Stomach (tissue), 4 donors: Measurements from ENCODE around the gene GCAT.

Experiments used
- POLR2A ChIP-seq, 4 donors: fragments of 450-650 bp; IDR thresholded peaks; one replicate each; pipeline ENCODE4 v1.6.1; 2016; ENCODE audit warnings: antibody characterized with exemption in 4 of 4, control low read depth in 2 of 4, mild to moderate bottlenecking in 1 of 4, moderate library complexity in 1 of 4
- POLR2AphosphoS5 ChIP-seq, 3 donors: sonication (generic); formaldehyde crosslinking; IDR thresholded peaks; one replicate each; pipeline ENCODE4 v1.6.1; 2016; ENCODE audit warnings: antibody characterized with exemption in 3 of 3
- TF ChIP-seq, protein P1 (sequence below), 7 experiments: fragments of 450-650 bp in 4 of 7; fragments of 200-600 bp in 3 of 7; sonication (generic) in 3 of 7; IDR thresholded peaks; one replicate each; pipeline ENCODE4 v1.5.1; 2016 to 2019; ENCODE audit warnings: antibody characterized with exemption in 7 of 7, control low read depth in 2 of 7, mild to moderate bottlenecking in 1 of 7

DNA sequence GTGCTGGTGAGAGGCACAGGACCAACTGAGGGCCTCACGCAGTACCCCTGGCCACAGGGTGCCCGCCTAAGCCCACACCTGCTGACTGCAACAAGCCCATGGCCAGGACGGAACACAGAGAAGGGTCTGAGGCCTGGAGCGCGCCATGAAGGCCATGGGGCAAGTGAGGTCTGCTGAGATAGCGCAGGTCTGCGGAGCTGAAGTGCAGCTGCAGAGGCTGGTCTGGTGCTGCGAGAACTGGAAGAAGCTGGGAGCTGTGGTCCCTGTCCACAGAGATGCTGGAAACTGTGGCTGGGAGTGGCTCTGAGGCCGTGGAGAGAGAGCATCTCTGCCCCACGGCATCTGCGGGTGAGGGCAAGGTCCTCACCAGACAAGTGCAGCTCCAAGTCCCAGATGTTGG is 23.7 kb downstream of the GCAT start:
- TF ChIP-seq, protein P1, sequence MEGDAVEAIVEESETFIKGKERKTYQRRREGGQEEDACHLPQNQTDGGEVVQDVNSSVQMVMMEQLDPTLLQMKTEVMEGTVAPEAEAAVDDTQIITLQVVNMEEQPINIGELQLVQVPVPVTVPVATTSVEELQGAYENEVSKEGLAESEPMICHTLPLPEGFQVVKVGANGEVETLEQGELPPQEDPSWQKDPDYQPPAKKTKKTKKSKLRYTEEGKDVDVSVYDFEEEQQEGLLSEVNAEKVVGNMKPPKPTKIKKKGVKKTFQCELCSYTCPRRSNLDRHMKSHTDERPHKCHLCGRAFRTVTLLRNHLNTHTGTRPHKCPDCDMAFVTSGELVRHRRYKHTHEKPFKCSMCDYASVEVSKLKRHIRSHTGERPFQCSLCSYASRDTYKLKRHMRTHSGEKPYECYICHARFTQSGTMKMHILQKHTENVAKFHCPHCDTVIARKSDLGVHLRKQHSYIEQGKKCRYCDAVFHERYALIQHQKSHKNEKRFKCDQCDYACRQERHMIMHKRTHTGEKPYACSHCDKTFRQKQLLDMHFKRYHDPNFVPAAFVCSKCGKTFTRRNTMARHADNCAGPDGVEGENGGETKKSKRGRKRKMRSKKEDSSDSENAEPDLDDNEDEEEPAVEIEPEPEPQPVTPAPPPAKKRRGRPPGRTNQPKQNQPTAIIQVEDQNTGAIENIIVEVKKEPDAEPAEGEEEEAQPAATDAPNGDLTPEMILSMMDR (IDR thresholded peaks at IDR 0.05): no peak
- TF ChIP-seq POLR2A (IDR thresholded peaks at IDR 0.05) (no peak), POLR2AphosphoS5 (IDR thresholded peaks at IDR 0.05) (no peak)
